ENCODE data around the gene CPPED1. TPM values are rescaled to one million over a fixed set of nuclear protein-coding genes. Genes with fewer than 3 reads are reported as not detected.

CPPED1 gene
- total RNA-seq, 4 donors from 2014 or later, result 10.6 to 21.7 (median 16.7) TPM

DNA sequence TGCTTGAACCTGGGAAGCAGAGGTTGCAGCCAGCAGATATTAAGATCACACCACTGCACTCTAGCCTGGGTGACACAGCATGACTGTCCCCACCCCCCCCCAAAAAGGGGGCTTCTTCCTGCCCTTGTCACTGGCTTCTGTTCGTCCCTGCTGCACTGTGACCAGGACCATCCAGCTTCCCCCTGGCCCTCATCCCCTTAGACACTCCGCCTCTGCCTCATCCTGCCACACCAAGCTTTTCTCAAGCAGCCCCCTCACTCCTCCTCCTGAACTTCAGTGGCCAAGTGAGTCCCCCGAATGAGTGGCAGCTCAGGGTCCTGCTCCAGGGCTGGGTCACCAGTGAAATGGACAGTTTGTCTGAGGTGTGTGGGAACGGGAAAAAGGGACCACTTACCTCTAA lies 177.3 kb downstream of the CPPED1 start:
- no peaks in the 10 kb centered on the region for H3K4me1 ChIP-seq
- no peak overlapping the region for H3K27ac ChIP-seq (replicated peaks in 1 of 4)
- no peaks in the 10 kb centered on the region for H3K36me3 ChIP-seq
- peaks cover 0 to 7% (median 0%) of the 10 kb centered on the region in 4 donors for H3K9me3 ChIP-seq
- no peak overlapping the region for H3K4me3 ChIP-seq
- WGBS, result 88% methylated on average over 4 of the region's 4 CpGs
- peaks cover 0 to 45% (median 0%) of the 10 kb centered on the region in 4 donors for H3K27me3 ChIP-seq
- TF ChIP-seq, protein P1, sequence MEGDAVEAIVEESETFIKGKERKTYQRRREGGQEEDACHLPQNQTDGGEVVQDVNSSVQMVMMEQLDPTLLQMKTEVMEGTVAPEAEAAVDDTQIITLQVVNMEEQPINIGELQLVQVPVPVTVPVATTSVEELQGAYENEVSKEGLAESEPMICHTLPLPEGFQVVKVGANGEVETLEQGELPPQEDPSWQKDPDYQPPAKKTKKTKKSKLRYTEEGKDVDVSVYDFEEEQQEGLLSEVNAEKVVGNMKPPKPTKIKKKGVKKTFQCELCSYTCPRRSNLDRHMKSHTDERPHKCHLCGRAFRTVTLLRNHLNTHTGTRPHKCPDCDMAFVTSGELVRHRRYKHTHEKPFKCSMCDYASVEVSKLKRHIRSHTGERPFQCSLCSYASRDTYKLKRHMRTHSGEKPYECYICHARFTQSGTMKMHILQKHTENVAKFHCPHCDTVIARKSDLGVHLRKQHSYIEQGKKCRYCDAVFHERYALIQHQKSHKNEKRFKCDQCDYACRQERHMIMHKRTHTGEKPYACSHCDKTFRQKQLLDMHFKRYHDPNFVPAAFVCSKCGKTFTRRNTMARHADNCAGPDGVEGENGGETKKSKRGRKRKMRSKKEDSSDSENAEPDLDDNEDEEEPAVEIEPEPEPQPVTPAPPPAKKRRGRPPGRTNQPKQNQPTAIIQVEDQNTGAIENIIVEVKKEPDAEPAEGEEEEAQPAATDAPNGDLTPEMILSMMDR (IDR thresholded peaks at IDR 0.05), result no peak
- TF ChIP-seq POLR2A (IDR thresholded peaks at IDR 0.05; ENCODE audit: low read depth), result no peak
- TF ChIP-seq EP300 (IDR thresholded peaks at IDR 0.05), result no peak
- TF ChIP-seq POLR2AphosphoS5 (IDR thresholded peaks at IDR 0.05), result no peak
- DNase-seq (ENCODE audit: extremely low spot score), result no peak
- intact Hi-C loops (cut with DNase I), result no loop called here

DNA sequence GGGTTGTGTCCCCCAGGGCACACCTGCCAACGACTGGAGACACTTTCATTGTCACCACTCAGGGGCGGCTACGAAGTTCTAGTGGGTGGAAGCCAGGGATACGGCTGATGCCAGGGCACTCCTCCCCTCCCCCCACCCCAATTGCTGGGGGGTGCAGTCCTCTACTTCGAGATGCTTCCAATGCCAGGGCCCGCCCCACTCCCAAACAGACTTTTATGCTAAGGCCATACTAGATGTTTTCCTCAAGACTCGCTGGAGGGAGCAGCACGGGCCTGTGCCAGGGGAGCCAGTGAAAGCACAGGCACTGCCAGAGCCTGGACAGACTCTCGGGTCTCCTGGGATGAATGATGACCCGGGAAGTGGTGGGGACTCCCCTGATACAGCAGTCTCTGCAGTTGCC lies 178.0 kb downstream of the CPPED1 start:
- intact Hi-C loops (cut with DNase I), result no loop called here
- 87% methylated on average over 8 of the region's 10 CpGs for WGBS
- TF ChIP-seq POLR2AphosphoS5 (IDR thresholded peaks at IDR 0.05), result no peak
- TF ChIP-seq, protein P1 (IDR thresholded peaks at IDR 0.05), result no peak
- TF ChIP-seq EP300 (IDR thresholded peaks at IDR 0.05), result no peak
- TF ChIP-seq POLR2A (IDR thresholded peaks at IDR 0.05; ENCODE audit: low read depth), result no peak
- Histone ChIP-seq H3K9me3 (peaks cover 0 to 7% (median 0%) of the 10 kb centered on the region in 4 donors), H3K27me3 (peaks cover 0 to 41% (median 0%) of the 10 kb centered on the region in 4 donors), H3K27ac (replicated peaks in 1 of 4) (no peak overlapping the region), H3K4me1 (peaks cover 0 to under 1% (median 0%) of the 10 kb centered on the region in 4 donors), H3K4me3 (no peak overlapping the region), H3K36me3 (no peaks in the 10 kb centered on the region)
- DNase-seq (ENCODE audit: extremely low spot score), result no peak

DNA sequence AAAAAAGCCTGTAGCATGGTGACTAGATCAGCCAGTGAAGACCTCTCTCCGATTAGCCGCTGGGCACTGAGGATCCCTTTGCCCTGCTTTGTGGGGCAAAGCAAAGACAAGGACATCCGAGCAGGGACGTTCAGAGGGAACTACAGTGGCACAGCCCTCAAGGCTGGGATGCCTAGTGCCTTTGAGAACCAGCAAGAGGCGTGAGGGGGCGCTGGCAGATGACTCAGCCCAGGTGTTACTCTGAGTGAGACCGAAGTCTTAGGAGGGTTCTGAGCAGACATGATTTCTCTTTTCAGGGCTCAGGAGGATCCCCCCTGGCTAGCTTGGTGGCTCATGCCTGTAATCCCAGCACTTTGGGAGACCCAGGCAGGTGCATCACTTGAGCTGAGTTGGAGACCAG lies 178.6 kb downstream of the CPPED1 start:
- intact Hi-C loops (cut with DNase I), result no loop called here
- TF ChIP-seq POLR2A (IDR thresholded peaks at IDR 0.05; ENCODE audit: low read depth) (no peak), POLR2AphosphoS5 (IDR thresholded peaks at IDR 0.05) (no peak), EP300 (IDR thresholded peaks at IDR 0.05) (no peak)
- TF ChIP-seq, protein P1 (IDR thresholded peaks at IDR 0.05), result no peak
- H3K4me3 ChIP-seq, result no peak overlapping the region
- H3K4me1 ChIP-seq, result peaks cover 0 to 7% (median under 1%) of the 10 kb centered on the region in 4 donors
- DNase-seq (ENCODE audit: extremely low spot score), result no peak
- H3K27me3 ChIP-seq, result peaks cover 0 to 35% (median 0%) of the 10 kb centered on the region in 4 donors
- no peaks in the 10 kb centered on the region for H3K36me3 ChIP-seq
- peaks cover 0 to 7% (median 0%) of the 10 kb centered on the region in 4 donors for H3K9me3 ChIP-seq
- 89% methylated on average over 7 of the region's 7 CpGs for WGBS
- no peak overlapping the region for H3K27ac ChIP-seq (replicated peaks in 1 of 4)

DNA sequence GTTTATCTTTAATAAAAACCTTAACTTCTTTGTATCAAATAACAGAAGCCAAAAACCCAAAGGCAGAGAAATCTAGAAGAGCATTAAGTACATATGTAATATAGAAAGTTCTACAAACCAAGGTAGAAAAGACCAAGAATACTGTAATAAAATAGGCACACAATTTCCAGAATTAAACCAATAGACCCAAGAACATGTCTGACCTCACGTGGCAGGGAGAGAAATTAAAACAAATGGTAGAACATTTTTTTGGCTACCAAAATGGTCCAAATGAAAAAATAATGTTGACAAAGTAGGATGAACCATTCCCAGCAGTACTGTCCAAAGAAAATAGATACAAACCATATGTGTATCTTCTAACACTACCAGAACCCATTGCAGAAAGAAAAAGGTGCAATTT lies 183.5 kb downstream of the CPPED1 start:
- WGBS, result 22% methylated on average over 1 of the region's 1 CpG
- intact Hi-C loops (cut with DNase I), result no loop called here

More for the DNA sequence above, 183.5 kb downstream of the CPPED1 start:
- TF ChIP-seq POLR2AphosphoS5 (IDR thresholded peaks at IDR 0.05), result no peak
- TF ChIP-seq POLR2A (IDR thresholded peaks at IDR 0.05; ENCODE audit: low read depth), result no peak
- TF ChIP-seq, protein P1 (IDR thresholded peaks at IDR 0.05), result peak in 1 of 3 experiments; percentile 8
- Histone ChIP-seq H3K27ac (replicated peaks in 1 of 4) (no peak overlapping the region), H3K27me3 (peaks cover 0 to 8% (median 0%) of the 10 kb centered on the region in 4 donors), H3K9me3 (peaks cover 0 to 7% (median 0%) of the 10 kb centered on the region in 4 donors), H3K4me1 (peaks cover 0 to 12% (median 3%) of the 10 kb centered on the region in 4 donors), H3K36me3 (no peaks in the 10 kb centered on the region), H3K4me3 (no peak overlapping the region)
- DNase-seq (ENCODE audit: extremely low spot score), result no peak
